HG03135 (cell line): Measurements from ENCODE around the gene GCLC.
"Not testable (repeated sequence)": the region's sequence is repeated elsewhere in the genome, so short reads cannot be mapped to it uniquely, and the experiment has no call there.

Source experiments
- ATAC-seq: cut with Tn5 transposase; IDR thresholded peaks from one replicate; pipeline ENCODE4 v1.9.1; 2021; ENCODE audit warnings: mild to moderate bottlenecking, moderate library complexity; ENCODE audit not compliant: unreplicated experiment

The GCLC gene

GRCh38 chr6:53495506-53496499 is 49.1 kb downstream of the GCLC start:
- ATAC-seq = no peak

GRCh38 chr6:53494076-53494475 is 50.8 kb downstream of the GCLC start:
- ATAC-seq = no peak

- no peak for ATAC-seq
Measured at GRCh38 chr6:53493635-53494025, 51.3 kb downstream of the GCLC start.

- ATAC-seq = no peak
Measured at GRCh38 chr6:53492860-53493634, 51.9 kb downstream of the GCLC start.

GRCh38 chr6:53487080-53487479 is 57.8 kb downstream of the GCLC start:
- no peak for ATAC-seq

- ATAC-seq = no peak
Measured at GRCh38 chr6:53486679-53487078, 58.2 kb downstream of the GCLC start.

- ATAC-seq = no peak
Measured at GRCh38 chr6:53484476-53485280, 60.2 kb downstream of the GCLC start.

- no peak for ATAC-seq
Measured at GRCh38 chr6:53483423-53484353, 61.2 kb downstream of the GCLC start.

- ATAC-seq = no peak
Measured at GRCh38 chr6:53481323-53481722, 63.6 kb downstream of the GCLC start.

GRCh38 chr6:53480774-53481173 is 64.1 kb downstream of the GCLC start:
- not testable (repeated sequence) for ATAC-seq

GRCh38 chr6:53479871-53480270 is 65.0 kb downstream of the GCLC start:
- ATAC-seq = no peak

- no peak for ATAC-seq
Measured at GRCh38 chr6:53476964-53477363, 67.9 kb downstream of the GCLC start.

GRCh38 chr6:53474010-53474409 is 70.9 kb downstream of the GCLC start:
- no peak for ATAC-seq

GRCh38 chr6:53469163-53469562 is 75.7 kb downstream of the GCLC start:
- no peak for ATAC-seq

GRCh38 chr6:53466257-53466656 is 78.6 kb downstream of the GCLC start:
- no peak for ATAC-seq

- no peak for ATAC-seq
Measured at GRCh38 chr6:53465732-53466131, 79.2 kb downstream of the GCLC start.

GRCh38 chr6:53464927-53465460 is 79.9 kb downstream of the GCLC start:
- ATAC-seq = no peak

GRCh38 chr6:53464483-53464882 is 80.4 kb downstream of the GCLC start:
- no peak for ATAC-seq

- ATAC-seq = peak; percentile 43
Measured at GRCh38 chr6:53461696-53462095, 83.2 kb downstream of the GCLC start.
